IPS-20b (cell line): ENCODE data around the gene SIGLEC15.
"Not testable (repeated sequence)": the region's sequence is repeated elsewhere in the genome, so short reads cannot be mapped to it uniquely, and the experiment has no call there.

Experiments used
- H3K27ac ChIP-seq: one replicate; pipeline ENCODE4 v1.5.1; 2013; ENCODE audit warnings: low read length
- H3K27me3 ChIP-seq: 2 replicates; pipeline ENCODE4 v1.6.1; 2013; ENCODE audit warnings: mild to moderate bottlenecking, low read length, inconsistent platforms; ENCODE audit not compliant: insufficient read depth
- H3K36me3 ChIP-seq: 2 replicates; pipeline ENCODE4 v1.6.1; 2013; ENCODE audit warnings: low read depth, mild to moderate bottlenecking, inconsistent platforms, low read length, moderate library complexity; ENCODE audit not compliant: insufficient read depth
- H3K4me1 ChIP-seq: 2 replicates; pipeline ENCODE4 v1.6.1; 2013; ENCODE audit warnings: mild to moderate bottlenecking, control low read depth, inconsistent platforms, low read length, moderate library complexity; ENCODE audit not compliant: insufficient read depth
- H3K4me3 ChIP-seq: 2 replicates; pipeline ENCODE4 v1.5.1; 2013; ENCODE audit warnings: mild to moderate bottlenecking, low read length, inconsistent platforms
- H3K9ac ChIP-seq: 2 replicates; pipeline ENCODE4 v1.6.1; 2013; ENCODE audit warnings: low read depth, mild to moderate bottlenecking, inconsistent platforms, low read length, moderate library complexity
- H3K9me3 ChIP-seq: 2 replicates; pipeline ENCODE4 v1.6.1; 2013; ENCODE audit warnings: mild to moderate bottlenecking, low read depth, low read length, inconsistent platforms; ENCODE audit not compliant: insufficient read depth

Gene SIGLEC15

GRCh38 chr18:45792506-45793263, 32.8 kb upstream of the SIGLEC15 start:
- Histone ChIP-seq H3K27me3 (no peaks in the 10 kb centered on the region), H3K9me3 (no peaks in the 10 kb centered on the region), H3K4me3 (no peak overlapping the region), H3K36me3 (no peaks in the 10 kb centered on the region), H3K27ac (no peak overlapping the region), H3K4me1 (0 out of 2 replicates have a peak, but pooled peaks cover 4% of the 10 kb centered on the region), H3K9ac (no peak overlapping the region)

- Histone ChIP-seq H3K27me3 (no peaks in the 10 kb centered on the region), H3K9ac (no peak overlapping the region), H3K4me1 (0 out of 2 replicates have a peak, but pooled peaks cover 4% of the 10 kb centered on the region), H3K4me3 (no peak overlapping the region), H3K36me3 (no peaks in the 10 kb centered on the region), H3K9me3 (no peaks in the 10 kb centered on the region), H3K27ac (no peak overlapping the region)
Observed at GRCh38 chr18:45793264-45793965, 32.1 kb upstream of the SIGLEC15 start.

GRCh38 chr18:45801416-45802004, 24.0 kb upstream of the SIGLEC15 start:
- no peak overlapping the region for H3K27ac ChIP-seq
- H3K36me3 ChIP-seq, result no peaks in the 10 kb centered on the region
- peaks cover 44% of the 10 kb centered on the region for H3K9me3 ChIP-seq
- no peak overlapping the region for H3K9ac ChIP-seq
- no peaks in the 10 kb centered on the region for H3K4me1 ChIP-seq
- no peaks in the 10 kb centered on the region for H3K27me3 ChIP-seq
- no peak overlapping the region for H3K4me3 ChIP-seq

- Histone ChIP-seq H3K27ac (no peak overlapping the region), H3K4me3 (no peak overlapping the region), H3K4me1 (no peaks in the 10 kb centered on the region), H3K9ac (no peak overlapping the region), H3K9me3 (peaks cover 44% of the 10 kb centered on the region), H3K36me3 (no peaks in the 10 kb centered on the region), H3K27me3 (no peaks in the 10 kb centered on the region)
Observed at GRCh38 chr18:45802814-45803492, 22.5 kb upstream of the SIGLEC15 start.

GRCh38 chr18:45805551-45805950, 19.9 kb upstream of the SIGLEC15 start:
- Histone ChIP-seq H3K4me1 (no peaks in the 10 kb centered on the region), H3K4me3 (no peak overlapping the region), H3K36me3 (no peaks in the 10 kb centered on the region), H3K9me3 (peaks cover 30% of the 10 kb centered on the region), H3K27me3 (no peaks in the 10 kb centered on the region), H3K9ac (no peak overlapping the region), H3K27ac (no peak overlapping the region)

GRCh38 chr18:45806226-45806625, 19.2 kb upstream of the SIGLEC15 start:
- Histone ChIP-seq H3K4me3 (no peak overlapping the region), H3K9ac (no peak overlapping the region), H3K4me1 (no peaks in the 10 kb centered on the region), H3K27me3 (no peaks in the 10 kb centered on the region), H3K36me3 (no peaks in the 10 kb centered on the region), H3K9me3 (peaks cover 25% of the 10 kb centered on the region), H3K27ac (no peak overlapping the region)

GRCh38 chr18:45807144-45807543, 18.3 kb upstream of the SIGLEC15 start:
- H3K9me3 ChIP-seq, result peaks cover 18% of the 10 kb centered on the region
- not testable (repeated sequence) for H3K4me3 ChIP-seq, H3K27ac ChIP-seq, H3K4me1 ChIP-seq, H3K9ac ChIP-seq, H3K27me3 ChIP-seq, H3K36me3 ChIP-seq

- not testable (repeated sequence) for H3K27ac ChIP-seq, H3K4me1 ChIP-seq, H3K36me3 ChIP-seq, H3K9ac ChIP-seq, H3K4me3 ChIP-seq, H3K9me3 ChIP-seq, H3K27me3 ChIP-seq
Observed at GRCh38 chr18:45814733-45815132, 10.7 kb upstream of the SIGLEC15 start.

GRCh38 chr18:45817543-45817942, 7.9 kb upstream of the SIGLEC15 start:
- no peaks in the 10 kb centered on the region for H3K36me3 ChIP-seq
- H3K9ac ChIP-seq, result no peak overlapping the region
- no peak overlapping the region for H3K27ac ChIP-seq
- H3K27me3 ChIP-seq, result no peaks in the 10 kb centered on the region
- no peaks in the 10 kb centered on the region for H3K4me1 ChIP-seq
- H3K4me3 ChIP-seq, result no peak overlapping the region
- no peaks in the 10 kb centered on the region for H3K9me3 ChIP-seq

- H3K9ac ChIP-seq, H3K9me3 ChIP-seq, H3K36me3 ChIP-seq, H3K27ac ChIP-seq, H3K27me3 ChIP-seq, H3K4me3 ChIP-seq, H3K4me1 ChIP-seq: not testable (repeated sequence)
Observed at GRCh38 chr18:45818765-45819164, 6.7 kb upstream of the SIGLEC15 start.

GRCh38 chr18:45820106-45820745, 5.2 kb upstream of the SIGLEC15 start:
- Histone ChIP-seq H3K9me3 (no peaks in the 10 kb centered on the region), H3K27me3 (no peaks in the 10 kb centered on the region), H3K36me3 (no peaks in the 10 kb centered on the region), H3K9ac (no peak overlapping the region), H3K4me3 (no peak overlapping the region), H3K27ac (no peak overlapping the region), H3K4me1 (no peaks in the 10 kb centered on the region)
